Transverse colon (tissue), 4 donors: ENCODE data around the gene SDR42E2.

Source experiments
- CTCF ChIP-seq, 5 experiments: fragments of 200-600 bp in 3 of 5; fragments of 450-650 bp in 2 of 5; sonication (generic) in 3 of 5; IDR thresholded peaks; 1 replicate in 2 of 5; 2 replicates in 3 of 5; pipeline ENCODE4 v1.5.1; 2016 to 2017; ENCODE audit warnings: antibody characterized with exemption in 5 of 5, inconsistent platforms in 3 of 5, mild to moderate bottlenecking in 2 of 5, moderate library complexity in 1 of 5
- EP300 ChIP-seq: sonication (generic); formaldehyde crosslinking; IDR thresholded peaks from one replicate; pipeline ENCODE4 v1.6.1; 2017; ENCODE audit warnings: antibody characterized with exemption, low read depth
- POLR2A ChIP-seq: fragments of 450-650 bp; IDR thresholded peaks from one replicate; pipeline ENCODE4 v1.6.1; 2016; ENCODE audit warnings: antibody characterized with exemption, mild to moderate bottlenecking, moderate library complexity
- POLR2AphosphoS5 ChIP-seq, 3 donors: sonication (generic); formaldehyde crosslinking; IDR thresholded peaks; one replicate each; pipeline ENCODE4 v1.6.1; 2016; ENCODE audit warnings: antibody characterized with exemption in 3 of 3

DNA sequence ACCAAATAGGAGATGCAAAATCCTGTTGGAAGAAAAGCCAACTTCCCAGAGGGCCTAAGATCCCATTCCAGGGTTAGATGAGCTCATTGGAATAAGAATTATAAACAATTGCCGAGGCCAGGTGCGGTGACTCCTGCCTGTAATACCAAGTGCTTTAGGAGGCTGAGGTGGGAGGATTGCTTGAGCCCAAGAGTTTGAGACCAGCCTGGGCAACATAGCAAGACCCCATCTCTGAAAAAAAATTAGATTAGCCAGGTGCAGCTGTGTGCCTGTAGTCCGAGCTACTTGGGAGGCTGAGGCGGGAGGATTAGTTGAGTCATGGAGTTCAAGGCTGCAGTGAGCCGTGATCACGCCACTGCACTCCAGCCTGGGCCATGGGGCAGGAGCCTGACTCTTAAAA is 17.8 kb upstream of the SDR42E2 start:
- no peak for TF ChIP-seq POLR2A
- TF ChIP-seq POLR2AphosphoS5 (IDR thresholded peaks at IDR 0.05), result no peak
- TF ChIP-seq EP300, result no peak
- TF ChIP-seq CTCF (IDR thresholded peaks at IDR 0.05), result no peak
